Neuronal stem cell (in vitro differentiated cells): ENCODE measurements around the gene CARD10.

Source experiments
- DNase-seq: peaks from one replicate; pipeline ENCODE4 v3.0.0-alpha.2; 2013; ENCODE audit warnings: low spot score
- H2AFZ ChIP-seq: one replicate; pipeline ENCODE4 v1.6.1; 2013; ENCODE audit warnings: mild to moderate bottlenecking, low read length, inconsistent platforms
- H2AK5ac ChIP-seq: 2 replicates; pipeline ENCODE4 v1.6.1; 2013; ENCODE audit warnings: low read depth, mild to moderate bottlenecking, inconsistent platforms, low read length, moderate library complexity, mixed read lengths
- H2BK120ac ChIP-seq: 2 replicates; pipeline ENCODE4 v1.6.1; 2013; ENCODE audit warnings: low read depth, mild to moderate bottlenecking, inconsistent platforms, low read length, moderate library complexity, mixed read lengths
- H2BK12ac ChIP-seq: one replicate; pipeline ENCODE4 v1.6.1; 2013; ENCODE audit warnings: low read length, inconsistent platforms
- H2BK15ac ChIP-seq: 2 replicates; pipeline ENCODE4 v1.6.1; 2013; ENCODE audit warnings: mild to moderate bottlenecking, low read length, inconsistent platforms, mixed read lengths
- H2BK5ac ChIP-seq: one replicate; pipeline ENCODE4 v1.6.1; 2013; ENCODE audit warnings: inconsistent platforms, mild to moderate bottlenecking, low read length, moderate library complexity
- H3K14ac ChIP-seq: one replicate; pipeline ENCODE4 v1.6.1; 2013; ENCODE audit warnings: low read length, inconsistent platforms
- H3K18ac ChIP-seq: 2 replicates; pipeline ENCODE4 v1.6.1; 2013; ENCODE audit warnings: low read length, inconsistent platforms
- H3K23ac ChIP-seq: 2 replicates; pipeline ENCODE4 v1.6.1; 2013; ENCODE audit warnings: low read depth, mild to moderate bottlenecking, mixed read lengths, low read length, inconsistent platforms; ENCODE audit not compliant: poor library complexity
- H3K27ac ChIP-seq: replicated peaks from 3 replicates; pipeline ENCODE4 v1.5.1; 2013; ENCODE audit warnings: low read length, inconsistent platforms
- H3K27me3 ChIP-seq, 3 experiments: 2 replicates each; pipeline ENCODE4 v1.6.1; 2013; ENCODE audit warnings: low read length in 3 of 3, mild to moderate bottlenecking in 2 of 3, inconsistent platforms in 1 of 3, low read depth in 1 of 3, mixed read lengths in 1 of 3, moderate library complexity in 1 of 3; ENCODE audit not compliant: control insufficient read depth in 3 of 3, insufficient read depth in 3 of 3
- H3K36me3 ChIP-seq, 2 donors: replicated peaks in 1 of 2; 2 replicates each; pipeline ENCODE4 v1.6.1; 2013; ENCODE audit warnings: low read length in 2 of 2; ENCODE audit not compliant: control insufficient read depth in 2 of 2, insufficient read depth in 2 of 2
- H3K4ac ChIP-seq: 2 replicates; pipeline ENCODE4 v1.6.1; 2013; ENCODE audit warnings: inconsistent platforms, mild to moderate bottlenecking, low read length, moderate library complexity
- H3K4me1 ChIP-seq, 2 donors: 1 replicate in 1 of 2; 2 replicates in 1 of 2; pipeline ENCODE4 v1.6.1; 2013; ENCODE audit warnings: low read length in 2 of 2, low read depth in 1 of 2; ENCODE audit not compliant: control insufficient read depth in 2 of 2, insufficient read depth in 1 of 2
- H3K4me2 ChIP-seq: one replicate; pipeline ENCODE4 v1.6.1; 2013; ENCODE audit warnings: mild to moderate bottlenecking, low read length, inconsistent platforms; ENCODE audit not compliant: insufficient read depth, poor library complexity, severe bottlenecking
- H3K4me3 ChIP-seq, 2 donors: 2 replicates each; pipeline ENCODE4 v1.5.1; 2013; ENCODE audit warnings: low read length in 2 of 2, mild to moderate bottlenecking in 2 of 2, inconsistent platforms in 1 of 2, moderate library complexity in 1 of 2
- H3K79me1 ChIP-seq: one replicate; pipeline ENCODE4 v1.6.1; 2013; ENCODE audit warnings: low read depth, mild to moderate bottlenecking, inconsistent platforms, low read length, moderate library complexity
- H3K9ac ChIP-seq: one replicate; pipeline ENCODE4 v1.6.1; 2013; ENCODE audit warnings: mild to moderate bottlenecking, low read depth, low read length, inconsistent platforms; ENCODE audit not compliant: poor library complexity
- H3K9me3 ChIP-seq, 2 donors: replicated peaks in 1 of 2; 2 replicates each; pipeline versions ENCODE3 to v1.6.1; 2013; ENCODE audit warnings: low read length in 2 of 2, mild to moderate bottlenecking in 2 of 2, inconsistent platforms in 1 of 2, low read depth in 1 of 2, mixed read lengths in 1 of 2, moderate library complexity in 1 of 2; ENCODE audit not compliant: control insufficient read depth in 2 of 2, insufficient read depth in 1 of 2
- H4K8ac ChIP-seq: one replicate; pipeline ENCODE4 v1.6.1; 2013; ENCODE audit warnings: low read depth, mild to moderate bottlenecking, inconsistent platforms, low read length, moderate library complexity
- H4K91ac ChIP-seq: one replicate; pipeline ENCODE4 v1.6.1; 2013; ENCODE audit warnings: low read length, low read depth, mild to moderate bottlenecking, inconsistent platforms; ENCODE audit not compliant: poor library complexity
- WGBS, 2 donors: extraction: QIAGEN DNeasy Blood & Tissue Kit; methylation state at CpG; one replicate each; pipeline ENCODE4 v1.1.7; 2013; ENCODE audit warnings: missing lambda C conversion rate in 2 of 2, mixed read lengths in 1 of 2; ENCODE audit not compliant: insufficient read length in 2 of 2, insufficient replicate concordance in 1 of 2; ENCODE audit errors: extremely low coverage in 2 of 2; 5-methylcytosine and 5-hydroxymethylcytosine counted together

Gene CARD10

GRCh38 chr22:37538590-37539357 is 19.6 kb upstream of the CARD10 start:
- no peak overlapping the region for H2BK120ac ChIP-seq
- no peak overlapping the region for H3K27ac ChIP-seq
- no peak overlapping the region for H2BK15ac ChIP-seq
- peak; percentile 89 for DNase-seq
- no peak overlapping the region for H4K8ac ChIP-seq
- no peak overlapping the region for H2BK12ac ChIP-seq
- no peak overlapping the region for H3K4me3 ChIP-seq
- no peaks in the 10 kb centered on the region for H3K36me3 ChIP-seq
- H3K27me3 ChIP-seq: no peaks in the 10 kb centered on the region
- H3K79me1 ChIP-seq: no peaks in the 10 kb centered on the region
- H2AK5ac ChIP-seq: peak overlapping the region; percentile 0
- peak overlapping the region; percentile 71 for H2AFZ ChIP-seq
- no peaks in the 10 kb centered on the region for H3K9me3 ChIP-seq
- no peak overlapping the region for H4K91ac ChIP-seq
- H3K4ac ChIP-seq: no peak overlapping the region
- peak overlapping the region; percentile 44 for H3K18ac ChIP-seq
- no CpG with 5 or more reads among the region's 20 CpGs for WGBS, 2 donors
- no peak overlapping the region for H2BK5ac ChIP-seq
- H3K23ac ChIP-seq: no peak overlapping the region
- no peak overlapping the region for H3K4me2 ChIP-seq
- peaks cover 2 to 5% of the 10 kb centered on the region in 2 donors for H3K4me1 ChIP-seq
- no peak overlapping the region for H3K9ac ChIP-seq
- no peak overlapping the region for H3K14ac ChIP-seq

GRCh38 chr22:37535159-37535558 is 15.9 kb upstream of the CARD10 start:
- no peak overlapping the region for H3K4me3 ChIP-seq
- H2AK5ac ChIP-seq: no peak overlapping the region
- no peak overlapping the region for H2BK5ac ChIP-seq
- no peak overlapping the region for H3K9ac ChIP-seq
- H2BK15ac ChIP-seq: no peak overlapping the region
- no peak overlapping the region for H4K8ac ChIP-seq
- no peak overlapping the region for H3K4me2 ChIP-seq
- H2BK12ac ChIP-seq: no peak overlapping the region
- no peak overlapping the region for H4K91ac ChIP-seq
- no peaks in the 10 kb centered on the region for H3K36me3 ChIP-seq
- no peak overlapping the region for H3K27ac ChIP-seq
- WGBS, 2 donors: no CpG with 5 or more reads among the region's 6 CpGs
- no peak overlapping the region for H3K23ac ChIP-seq
- H3K18ac ChIP-seq: no peak overlapping the region
- no peak for DNase-seq
- H3K14ac ChIP-seq: no peak overlapping the region
- no peak overlapping the region for H2AFZ ChIP-seq
- peaks cover 0 to 2% of the 10 kb centered on the region in 2 donors for H3K4me1 ChIP-seq
- no peak overlapping the region for H2BK120ac ChIP-seq
- H3K4ac ChIP-seq: no peak overlapping the region
- H3K9me3 ChIP-seq: no peaks in the 10 kb centered on the region
- H3K79me1 ChIP-seq: no peaks in the 10 kb centered on the region
- no peaks in the 10 kb centered on the region for H3K27me3 ChIP-seq

GRCh38 chr22:37534445-37534844 is 15.2 kb upstream of the CARD10 start:
- Histone ChIP-seq H2BK5ac (no peak overlapping the region), H3K18ac (no peak overlapping the region), H2AFZ (no peak overlapping the region), H3K4ac (no peak overlapping the region), H2BK12ac (no peak overlapping the region), H3K36me3 (no peaks in the 10 kb centered on the region), H3K4me1 (peaks cover 0 to 2% of the 10 kb centered on the region in 2 donors), H3K79me1 (no peaks in the 10 kb centered on the region), H3K27me3 (no peaks in the 10 kb centered on the region), H3K9me3 (no peaks in the 10 kb centered on the region), H4K8ac (no peak overlapping the region), H3K4me3 (no peak overlapping the region), H2AK5ac (no peak overlapping the region), H2BK15ac (no peak overlapping the region), H4K91ac (no peak overlapping the region), H3K27ac (no peak overlapping the region), H3K23ac (no peak overlapping the region), H3K9ac (no peak overlapping the region), H2BK120ac (no peak overlapping the region), H3K14ac (no peak overlapping the region), H3K4me2 (no peak overlapping the region)
- WGBS, 2 donors: no CpG with 5 or more reads among the region's 3 CpGs
- no peak for DNase-seq

- WGBS, 2 donors: no CpG with 5 or more reads among the region's 9 CpGs
- no peak for DNase-seq
These were observed 14.8 kb upstream of the CARD10 start for GRCh38 chr22:37533995-37534394.

More at GRCh38 chr22:37533995-37534394, 14.8 kb upstream of the CARD10 start:
- H2BK120ac ChIP-seq: no peak overlapping the region
- no peak overlapping the region for H3K14ac ChIP-seq
- no peak overlapping the region for H3K9ac ChIP-seq
- no peak overlapping the region for H4K91ac ChIP-seq
- no peak overlapping the region for H3K4me2 ChIP-seq
- H3K27me3 ChIP-seq: no peaks in the 10 kb centered on the region
- H3K18ac ChIP-seq: no peak overlapping the region
- no peak overlapping the region for H2BK15ac ChIP-seq
- H3K27ac ChIP-seq: no peak overlapping the region
- no peak overlapping the region for H3K4me3 ChIP-seq
- H2AFZ ChIP-seq: no peak overlapping the region
- no peak overlapping the region for H3K4ac ChIP-seq
- no peak overlapping the region for H2BK12ac ChIP-seq
- H3K23ac ChIP-seq: no peak overlapping the region
- H4K8ac ChIP-seq: no peak overlapping the region
- H3K36me3 ChIP-seq: no peaks in the 10 kb centered on the region
- H3K4me1 ChIP-seq: peaks cover 0 to under 1% of the 10 kb centered on the region in 2 donors
- H2AK5ac ChIP-seq: no peak overlapping the region
- H2BK5ac ChIP-seq: no peak overlapping the region
- no peaks in the 10 kb centered on the region for H3K79me1 ChIP-seq
- H3K9me3 ChIP-seq: no peaks in the 10 kb centered on the region
